Measurements from ENCODE around the gene CCDC154. TPM values are rescaled to one million over a fixed set of nuclear protein-coding genes. Genes with fewer than 3 reads are reported as not detected.

CCDC154 gene
- total and polyA plus RNA-seq, 10 of the 15 experiments (the other 5 are each of a cell fraction or from before 2014, with no cell fraction given): 0.06 to 0.26 (median 0.25) TPM; not detected in 7

DNA sequence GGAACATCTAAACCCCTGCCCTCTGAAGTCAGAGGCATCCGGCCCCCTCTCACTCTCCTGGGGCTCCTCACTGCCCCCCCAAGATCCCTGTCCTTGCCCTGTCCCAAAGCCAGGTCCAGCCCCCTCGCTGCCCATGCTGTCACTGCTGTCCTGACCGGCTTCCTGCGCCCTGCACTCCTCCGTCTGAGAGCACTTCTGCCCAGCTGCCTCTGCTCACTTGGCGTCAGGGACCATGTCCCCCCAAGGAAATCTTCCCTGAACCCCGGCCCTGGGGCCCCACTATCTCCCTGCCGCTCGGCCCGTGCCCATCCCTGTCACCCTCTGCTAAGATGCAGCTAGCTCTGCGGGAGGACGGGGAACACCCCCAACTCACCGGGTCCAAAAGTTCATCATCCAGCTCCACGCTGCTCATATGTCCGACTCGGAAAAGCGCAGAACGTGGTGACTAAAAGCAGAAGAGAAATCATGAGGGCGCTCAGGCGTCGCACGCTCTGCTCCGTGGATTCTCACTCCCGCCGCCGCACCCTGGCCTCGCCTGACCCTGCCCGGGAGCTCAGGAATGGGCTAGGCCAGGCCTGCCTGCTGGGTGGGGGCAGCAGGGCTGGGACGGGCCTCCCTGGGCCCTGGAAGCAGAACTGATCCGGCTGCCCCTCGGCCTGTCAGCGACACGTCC, 20.7 kb upstream of the CCDC154 start:
- no peak overlapping the region for H2AFZ ChIP-seq (ENCODE audit: control insufficient read depth, low read depth, low read length)
- H3K36me3 ChIP-seq (ENCODE audit: control insufficient read depth in 2 of 2, insufficient read depth in 2 of 2, low read length in 1 of 2): peaks cover 0 to 7% of the 10 kb centered on the region in 2 experiments; a peak in 2 of 4 replicates
- ChIA-PET SMC1A (ENCODE audit: uncharacterized antibody, unreplicated experiment) (no interaction called here), CTCF (no interaction called here), RAD21 (ENCODE audit: unreplicated experiment) (no interaction called here), POLR2A (no interaction called here)
- intact Hi-C loops (cut with micrococcal nuclease; ENCODE audit: unreplicated experiment): no loop called here
- WGBS (ENCODE audit: insufficient coverage, insufficient replicate concordance, low lambda C conversion rate, missing lambda C conversion rate): 87% methylated on average over 33 of the region's 33 CpGs
- no peak overlapping the region for H3K4me2 ChIP-seq (ENCODE audit: control insufficient read depth, insufficient read depth)
- no peaks in the 10 kb centered on the region for H3K4me1 ChIP-seq (ENCODE audit: control insufficient read depth, insufficient read depth, low read length)
- H3K9me3 ChIP-seq (replicated peaks; ENCODE audit: control insufficient read depth, insufficient read depth, low read length): no peaks in the 10 kb centered on the region
- ATAC-seq: no peak
- no peak for FAIRE-seq
- in situ Hi-C loops (cut with MboI): no loop called here
- DNase-seq (ENCODE audit: low read depth, low spot score): no peak
- no peaks in the 10 kb centered on the region for H3K27me3 ChIP-seq (replicated peaks in 1 of 2; ENCODE audit: control insufficient read depth in 2 of 2, insufficient read depth in 2 of 2, low read length in 1 of 2)
- no TSS peak for BruUV-seq (replicated peaks)
- no peak overlapping the region for H3K4me3 ChIP-seq
- peaks cover 19% of the 10 kb centered on the region for H3K79me2 ChIP-seq (ENCODE audit: control insufficient read depth, insufficient read depth, low read length)
- no peaks in the 10 kb centered on the region for H4K20me1 ChIP-seq (ENCODE audit: control insufficient read depth, insufficient read depth)
- H3K9ac ChIP-seq (ENCODE audit: control insufficient read depth, insufficient read depth, low read length): no peak overlapping the region
- no peak overlapping the region for H3K27ac ChIP-seq (ENCODE audit: control insufficient read depth, insufficient read depth)
- no peak for TF ChIP-seq NR2F1 (conservative IDR thresholded peaks at IDR 0.05)
- TF ChIP-seq CHD1 (IDR thresholded peaks at IDR 0.05; ENCODE audit: low read depth, low read length): no peak
- TF ChIP-seq, protein P1, sequence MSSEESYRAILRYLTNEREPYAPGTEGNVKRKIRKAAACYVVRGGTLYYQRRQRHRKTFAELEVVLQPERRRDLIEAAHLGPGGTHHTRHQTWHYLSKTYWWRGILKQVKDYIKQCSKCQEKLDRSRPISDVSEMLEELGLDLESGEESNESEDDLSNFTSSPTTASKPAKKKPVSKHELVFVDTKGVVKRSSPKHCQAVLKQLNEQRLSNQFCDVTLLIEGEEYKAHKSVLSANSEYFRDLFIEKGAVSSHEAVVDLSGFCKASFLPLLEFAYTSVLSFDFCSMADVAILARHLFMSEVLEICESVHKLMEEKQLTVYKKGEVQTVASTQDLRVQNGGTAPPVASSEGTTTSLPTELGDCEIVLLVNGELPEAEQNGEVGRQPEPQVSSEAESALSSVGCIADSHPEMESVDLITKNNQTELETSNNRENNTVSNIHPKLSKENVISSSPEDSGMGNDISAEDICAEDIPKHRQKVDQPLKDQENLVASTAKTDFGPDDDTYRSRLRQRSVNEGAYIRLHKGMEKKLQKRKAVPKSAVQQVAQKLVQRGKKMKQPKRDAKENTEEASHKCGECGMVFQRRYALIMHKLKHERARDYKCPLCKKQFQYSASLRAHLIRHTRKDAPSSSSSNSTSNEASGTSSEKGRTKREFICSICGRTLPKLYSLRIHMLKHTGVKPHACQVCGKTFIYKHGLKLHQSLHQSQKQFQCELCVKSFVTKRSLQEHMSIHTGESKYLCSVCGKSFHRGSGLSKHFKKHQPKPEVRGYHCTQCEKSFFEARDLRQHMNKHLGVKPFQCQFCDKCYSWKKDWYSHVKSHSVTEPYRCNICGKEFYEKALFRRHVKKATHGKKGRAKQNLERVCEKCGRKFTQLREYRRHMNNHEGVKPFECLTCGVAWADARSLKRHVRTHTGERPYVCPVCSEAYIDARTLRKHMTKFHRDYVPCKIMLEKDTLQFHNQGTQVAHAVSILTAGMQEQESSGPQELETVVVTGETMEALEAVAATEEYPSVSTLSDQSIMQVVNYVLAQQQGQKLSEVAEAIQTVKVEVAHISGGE (CRISPR knock-in tag; IDR thresholded peaks at IDR 0.05): no peak
- TF ChIP-seq JUND (IDR thresholded peaks at IDR 0.05; ENCODE audit: low read depth, low read length): no peak
- TF ChIP-seq, protein P2, sequence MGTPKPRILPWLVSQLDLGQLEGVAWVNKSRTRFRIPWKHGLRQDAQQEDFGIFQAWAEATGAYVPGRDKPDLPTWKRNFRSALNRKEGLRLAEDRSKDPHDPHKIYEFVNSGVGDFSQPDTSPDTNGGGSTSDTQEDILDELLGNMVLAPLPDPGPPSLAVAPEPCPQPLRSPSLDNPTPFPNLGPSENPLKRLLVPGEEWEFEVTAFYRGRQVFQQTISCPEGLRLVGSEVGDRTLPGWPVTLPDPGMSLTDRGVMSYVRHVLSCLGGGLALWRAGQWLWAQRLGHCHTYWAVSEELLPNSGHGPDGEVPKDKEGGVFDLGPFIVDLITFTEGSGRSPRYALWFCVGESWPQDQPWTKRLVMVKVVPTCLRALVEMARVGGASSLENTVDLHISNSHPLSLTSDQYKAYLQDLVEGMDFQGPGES (IDR thresholded peaks at IDR 0.05): no peak
- no peak for TF ChIP-seq CEBPB (IDR thresholded peaks at IDR 0.05; ENCODE audit: borderline replicate concordance in 1 of 2, low read depth in 2 of 2, low read length in 2 of 2)
- no peak for TF ChIP-seq TARDBP (IDR thresholded peaks at IDR 0.05; ENCODE audit: borderline replicate concordance)

Data from GM12878 (cell line).